ENCODE results near the gene MSH2.
"Not testable (repeated sequence)": the region's sequence is repeated elsewhere in the genome, so short reads cannot be mapped to it uniquely, and the experiment has no call there.

MSH2 gene

DNA sequence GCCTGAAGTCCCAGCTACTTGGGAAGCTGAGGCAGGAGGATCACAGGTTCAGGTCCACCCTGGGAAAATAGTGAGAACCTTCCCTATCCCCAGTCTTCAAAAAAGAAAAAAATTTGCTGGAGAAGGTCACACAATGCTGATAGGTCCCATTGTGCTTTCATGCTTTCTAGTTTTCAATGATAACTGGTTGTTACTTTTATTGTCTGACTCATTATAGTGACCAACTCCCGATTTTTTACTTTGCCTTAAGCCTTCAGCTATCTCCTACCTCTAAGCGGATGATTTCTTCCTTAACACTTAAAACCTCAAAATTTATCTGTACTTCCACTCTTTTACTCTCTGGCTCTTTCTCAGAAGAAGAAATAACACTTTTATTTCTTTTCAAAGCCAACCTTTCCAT lies 17.3 kb downstream of the MSH2 start:
- H3K36me3 ChIP-seq (ENCODE audit: insufficient read depth, low read length), result peaks cover 88% of the 10 kb centered on the region
- peaks cover 4% of the 10 kb centered on the region; the same call in 1 of the 2 replicates for H4K20me1 ChIP-seq (ENCODE audit: insufficient read depth, low read length)
- peaks cover 17% of the 10 kb centered on the region for H3K79me2 ChIP-seq (ENCODE audit: insufficient read depth, low read length)
- H3K4me1 ChIP-seq (ENCODE audit: insufficient read depth, low read length), result no peaks in the 10 kb centered on the region
- no peaks in the 10 kb centered on the region for H3K27me3 ChIP-seq (ENCODE audit: insufficient read depth, low read length, poor library complexity)
- ATAC-seq (ENCODE audit: insufficient read depth, low read depth) (no peak), DNase-seq (no peak)
- no peak overlapping the region for H3K27ac ChIP-seq (ENCODE audit: low read length)
- no peak overlapping the region for H3K4me3 ChIP-seq (ENCODE audit: low read depth in 1 of 2, low read length in 2 of 2)
- no peak overlapping the region for H2AFZ ChIP-seq (ENCODE audit: low read depth, low read length)
- H3K4me2 ChIP-seq (ENCODE audit: insufficient read depth, low read length), result no peak overlapping the region
- TF ChIP-seq, protein P1, sequence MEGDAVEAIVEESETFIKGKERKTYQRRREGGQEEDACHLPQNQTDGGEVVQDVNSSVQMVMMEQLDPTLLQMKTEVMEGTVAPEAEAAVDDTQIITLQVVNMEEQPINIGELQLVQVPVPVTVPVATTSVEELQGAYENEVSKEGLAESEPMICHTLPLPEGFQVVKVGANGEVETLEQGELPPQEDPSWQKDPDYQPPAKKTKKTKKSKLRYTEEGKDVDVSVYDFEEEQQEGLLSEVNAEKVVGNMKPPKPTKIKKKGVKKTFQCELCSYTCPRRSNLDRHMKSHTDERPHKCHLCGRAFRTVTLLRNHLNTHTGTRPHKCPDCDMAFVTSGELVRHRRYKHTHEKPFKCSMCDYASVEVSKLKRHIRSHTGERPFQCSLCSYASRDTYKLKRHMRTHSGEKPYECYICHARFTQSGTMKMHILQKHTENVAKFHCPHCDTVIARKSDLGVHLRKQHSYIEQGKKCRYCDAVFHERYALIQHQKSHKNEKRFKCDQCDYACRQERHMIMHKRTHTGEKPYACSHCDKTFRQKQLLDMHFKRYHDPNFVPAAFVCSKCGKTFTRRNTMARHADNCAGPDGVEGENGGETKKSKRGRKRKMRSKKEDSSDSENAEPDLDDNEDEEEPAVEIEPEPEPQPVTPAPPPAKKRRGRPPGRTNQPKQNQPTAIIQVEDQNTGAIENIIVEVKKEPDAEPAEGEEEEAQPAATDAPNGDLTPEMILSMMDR (IDR thresholded peaks at IDR 0.05; ENCODE audit: borderline replicate concordance, extremely low read depth, low read length, poor library complexity, severe bottlenecking), result no peak
- no peak for TF ChIP-seq EZH2 (IDR thresholded peaks at IDR 0.05; ENCODE audit: borderline replicate concordance, low read depth, low read length, severe bottlenecking)
- H3K9ac ChIP-seq (ENCODE audit: low read depth, low read length), result no peak overlapping the region
- no peaks in the 10 kb centered on the region for H3K9me3 ChIP-seq (ENCODE audit: insufficient read depth, low read length, severe bottlenecking)

DNA sequence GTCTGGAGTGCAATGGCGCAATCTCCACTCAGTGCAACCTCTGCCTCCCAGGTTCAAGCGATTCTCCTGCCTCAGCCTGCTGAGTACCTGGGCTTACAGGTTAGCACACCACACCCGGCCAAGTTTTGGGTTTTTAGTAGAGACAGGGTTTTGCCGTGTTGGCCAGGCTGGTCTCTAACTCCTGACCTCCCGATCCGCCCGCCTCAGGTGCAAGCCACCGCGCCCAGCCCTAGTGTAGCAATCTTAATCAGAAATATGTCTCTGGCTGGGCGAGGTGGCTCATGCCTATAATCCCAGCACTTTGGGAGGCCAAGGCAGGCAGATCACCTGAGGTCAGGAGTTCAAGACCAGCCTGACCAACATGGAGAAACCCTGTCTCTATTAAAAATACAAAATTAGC lies 17.7 kb downstream of the MSH2 start:
- not testable (repeated sequence) for DNase-seq; H2AFZ ChIP-seq (ENCODE audit: low read depth, low read length); H3K27me3 ChIP-seq (ENCODE audit: insufficient read depth, low read length, poor library complexity); H3K9ac ChIP-seq (ENCODE audit: low read depth, low read length); H3K27ac ChIP-seq (ENCODE audit: low read length); H4K20me1 ChIP-seq (ENCODE audit: insufficient read depth, low read length); ATAC-seq (ENCODE audit: insufficient read depth, low read depth); H3K9me3 ChIP-seq (ENCODE audit: insufficient read depth, low read length, severe bottlenecking); H3K4me1 ChIP-seq (ENCODE audit: insufficient read depth, low read length); H3K4me2 ChIP-seq (ENCODE audit: insufficient read depth, low read length); H3K4me3 ChIP-seq (ENCODE audit: low read depth in 1 of 2, low read length in 2 of 2)
- Histone ChIP-seq H3K36me3 (ENCODE audit: insufficient read depth, low read length) (peaks cover 88% of the 10 kb centered on the region), H3K79me2 (ENCODE audit: insufficient read depth, low read length) (peaks cover 14% of the 10 kb centered on the region)

DNA sequence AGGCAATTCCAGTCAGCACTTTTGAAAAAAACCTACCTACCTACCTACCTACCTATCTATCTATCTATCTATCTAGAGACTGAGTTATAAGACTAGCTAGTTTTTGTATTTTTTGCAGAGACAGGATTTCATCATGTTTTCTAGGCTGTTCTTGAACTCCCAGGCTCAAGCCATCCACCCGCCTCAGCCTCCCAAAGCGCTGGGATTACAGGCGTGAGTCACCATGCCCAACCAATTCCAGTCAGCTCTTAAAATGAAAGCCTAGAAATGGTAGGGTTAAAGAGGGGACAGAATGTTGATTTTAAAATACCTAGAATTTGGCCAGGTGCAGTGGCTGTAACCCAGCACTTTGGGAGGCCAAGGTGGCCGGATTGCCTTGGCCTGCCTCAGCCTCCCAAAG lies 19.1 kb downstream of the MSH2 start:
- H3K36me3 ChIP-seq (ENCODE audit: insufficient read depth, low read length), result peaks cover 84% of the 10 kb centered on the region
- H3K27ac ChIP-seq (ENCODE audit: low read length), result no peak overlapping the region
- TF ChIP-seq, protein P1 (IDR thresholded peaks at IDR 0.05; ENCODE audit: borderline replicate concordance, extremely low read depth, low read length, poor library complexity, severe bottlenecking), result no peak
- TF ChIP-seq EZH2 (IDR thresholded peaks at IDR 0.05; ENCODE audit: borderline replicate concordance, low read depth, low read length, severe bottlenecking), result no peak
- no peaks in the 10 kb centered on the region; the same call in 1 of the 2 replicates for H4K20me1 ChIP-seq (ENCODE audit: insufficient read depth, low read length)
- no peak overlapping the region for H2AFZ ChIP-seq (ENCODE audit: low read depth, low read length)
- no peaks in the 10 kb centered on the region for H3K27me3 ChIP-seq (ENCODE audit: insufficient read depth, low read length, poor library complexity)
- H3K4me2 ChIP-seq (ENCODE audit: insufficient read depth, low read length), result no peak overlapping the region
- H3K9ac ChIP-seq (ENCODE audit: low read depth, low read length), result no peak overlapping the region
- H3K79me2 ChIP-seq (ENCODE audit: insufficient read depth, low read length), result peaks cover 14% of the 10 kb centered on the region
- DNase-seq (no peak), ATAC-seq (ENCODE audit: insufficient read depth, low read depth) (no peak)
- no peaks in the 10 kb centered on the region for H3K9me3 ChIP-seq (ENCODE audit: insufficient read depth, low read length, severe bottlenecking)
- H3K4me1 ChIP-seq (ENCODE audit: insufficient read depth, low read length), result no peaks in the 10 kb centered on the region
- no peak overlapping the region for H3K4me3 ChIP-seq (ENCODE audit: low read depth in 1 of 2, low read length in 2 of 2)

DNA sequence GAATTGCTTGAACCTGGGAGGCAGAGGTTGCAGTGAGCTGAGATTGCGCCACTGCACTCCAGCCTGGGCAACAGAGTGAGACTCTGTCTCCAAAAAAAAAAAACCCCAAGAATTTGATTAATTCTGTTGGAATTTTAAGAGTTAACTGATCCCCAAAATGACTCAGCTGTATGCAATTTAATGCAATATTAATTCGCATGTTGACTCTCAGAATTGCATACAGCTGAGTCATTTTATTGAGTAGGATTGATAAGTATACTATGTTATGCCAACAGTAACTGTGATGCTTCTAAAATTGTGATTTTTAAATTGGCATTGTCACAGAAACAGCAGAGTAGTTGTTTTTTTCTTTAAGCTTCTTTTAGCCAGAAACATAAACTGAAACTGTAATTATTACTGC lies 19.6 kb downstream of the MSH2 start:
- Histone ChIP-seq H3K4me3 (ENCODE audit: low read depth in 1 of 2, low read length in 2 of 2) (no peak overlapping the region), H3K4me2 (ENCODE audit: insufficient read depth, low read length) (no peak overlapping the region), H3K27me3 (ENCODE audit: insufficient read depth, low read length, poor library complexity) (no peaks in the 10 kb centered on the region), H3K9ac (ENCODE audit: low read depth, low read length) (no peak overlapping the region), H3K27ac (ENCODE audit: low read length) (no peak overlapping the region), H2AFZ (ENCODE audit: low read depth, low read length) (no peak overlapping the region), H3K79me2 (ENCODE audit: insufficient read depth, low read length) (peaks cover 17% of the 10 kb centered on the region), H3K36me3 (ENCODE audit: insufficient read depth, low read length) (peaks cover 83% of the 10 kb centered on the region), H3K9me3 (ENCODE audit: insufficient read depth, low read length, severe bottlenecking) (no peaks in the 10 kb centered on the region), H4K20me1 (ENCODE audit: insufficient read depth, low read length) (no peaks in the 10 kb centered on the region; the same call in 1 of the 2 replicates), H3K4me1 (ENCODE audit: insufficient read depth, low read length) (no peaks in the 10 kb centered on the region)
- DNase-seq (no peak), ATAC-seq (ENCODE audit: insufficient read depth, low read depth) (no peak)
- TF ChIP-seq, protein P1 (IDR thresholded peaks at IDR 0.05; ENCODE audit: borderline replicate concordance, extremely low read depth, low read length, poor library complexity, severe bottlenecking), result no peak
- TF ChIP-seq EZH2 (IDR thresholded peaks at IDR 0.05; ENCODE audit: borderline replicate concordance, low read depth, low read length, severe bottlenecking), result no peak

All from DND-41 (cell line).